Heart left ventricle (tissue), 16 donors: ENCODE measurements around the gene DGCR6. TPM values are rescaled to one million over a fixed set of nuclear protein-coding genes. Genes with fewer than 3 reads are reported as not detected.

Source experiments
- ATAC-seq, 4 donors: fragments of 200-7000 bp; cut with Tn5 transposase; one replicate each; pipeline ENCODE4 v1.9.1; 2020 to 2022; ENCODE audit warnings: moderate library complexity in 4 of 4, mild to moderate bottlenecking in 3 of 4, moderate number of reproducible peaks in 1 of 4
- DNase-seq, 5 donors: peaks; one replicate each; pipeline ENCODE4 v3.0.0-alpha.2; 2020
- H3K27ac ChIP-seq, 12 donors: fragments of 200-600 bp; sonication (generic) in 4 of 12; one replicate each; pipeline versions ENCODE4 v1.5.0 to v1.8.0; 2016 to 2022; ENCODE audit warnings: mild to moderate bottlenecking in 2 of 12
- H3K27me3 ChIP-seq, 9 donors: fragments of 200-600 bp; sonication (generic) in 2 of 9; one replicate each; pipeline versions ENCODE4 v1.5.1 to v1.8.0; 2016 to 2022; ENCODE audit warnings: mild to moderate bottlenecking in 3 of 9
- H3K36me3 ChIP-seq, 9 donors: fragments of 200-600 bp; sonication (generic) in 2 of 9; one replicate each; pipeline versions ENCODE4 v1.5.0 to v1.8.0; 2018 to 2022; ENCODE audit warnings: mild to moderate bottlenecking in 2 of 9
- H3K4me1 ChIP-seq, 12 donors: fragments of 200-600 bp; sonication (generic) in 4 of 12; one replicate each; pipeline versions ENCODE4 v1.5.0 to v1.8.0; 2016 to 2022; ENCODE audit warnings: mild to moderate bottlenecking in 3 of 12
- H3K4me3 ChIP-seq, 12 donors: fragments of 200-600 bp; sonication (generic) in 4 of 12; one replicate each; pipeline versions ENCODE4 v1.5.0 to v1.8.0; 2017 to 2022; ENCODE audit warnings: mild to moderate bottlenecking in 9 of 12, moderate library complexity in 4 of 12
- H3K9me3 ChIP-seq, 12 donors: fragments of 200-600 bp; sonication (generic) in 4 of 12; one replicate each; pipeline versions ENCODE4 v1.5.0 to v1.8.0; 2016 to 2022; ENCODE audit warnings: mild to moderate bottlenecking in 1 of 12
- CTCF ChIP-seq, 12 donors: fragments of 200-600 bp; sonication (generic) in 4 of 12; IDR thresholded peaks; one replicate each; pipeline versions ENCODE4 v1.5.0 to v1.8.0; 2018 to 2022; ENCODE audit warnings: antibody characterized with exemption in 12 of 12, mild to moderate bottlenecking in 5 of 12
- POLR2A ChIP-seq, 2 donors: fragments of 450-650 bp; IDR thresholded peaks; one replicate each; pipeline ENCODE4 v1.6.1; 2017; ENCODE audit warnings: antibody characterized with exemption in 2 of 2, mild to moderate bottlenecking in 2 of 2, moderate library complexity in 2 of 2
- WGBS, 4 donors: extraction: QIAGEN DNeasy Blood & Tissue Kit in 2 of 4; methylation state at CpG; one replicate each; pipeline versions ENCODE4 v1.1.5 to v1.1.7; 2013 to 2018; 5-methylcytosine and 5-hydroxymethylcytosine counted together
- intact Hi-C, 10 donors: fragments of 100-400 bp; cut with DNase I; formaldehyde crosslinking; loops; one replicate each; pipeline versions ENCODE4 v1.11.1 to v1.14.2; 2022
- polyA plus RNA-seq, 2 donors: library from polyadenylated mRNA; stranded (reverse); fragments of 200-250 nt; gene quantifications; one replicate each; pipeline ENCODE4 v1.2.3, GENCODE V29; 2013
- total RNA-seq, 9 donors: library from RNA; depleted of rRNA in 2 of 9; stranded (reverse); fragments of >200 nt in 2 of 9; fragmentation: NEBNext Ultra II Directional in 3 of 9; extraction: Animal tissue kit (Norgen Biotek cat#: 25700) in 3 of 9; gene quantifications; one replicate each; pipeline versions ENCODE4 v1.1.0 to v1.2.4, GENCODE V29; 2016 to 2023
- donor health status: ischemic (EF 13 %, LVEDD 7.1; RV severe dilation, severe dysfunction).
- donor health status: healthy with polysubstance abuse.
- donor health status: DM: no; HTN: yes; CAD: no.
- donor health status: DM: no; HTN: no; CAD: no.
- donor health status: ischemic (EF 25% LVEDD 6.9; RV normal size, moderate dysfunction).
- donor health status: ischemic (EF 25% LVEDD 5.7; RV mildly dilated, moderate dysfunction).
- donor health status: healthy.
- donor health status: DM: yes; HTN: yes; CAD: no.
- donor health status: ischemic (EF 35%, LVEDD 5.7; RV mildly dilated, moderate dysfunction).
- donor health status: nonischemic (EF 11% LVEDD 7.7; RV severe dilation, severe dysfunction).
- donor health status: DM: yes; HTN: yes; CAD: no.
- donor health status: PGD.
- donor health status: ischemic (EF 29% LVEDD 5.4; RV normal size, mild dysfunction).
- donor health status: nonischemic (EF 23%, LVEDD 6.1; RV moderate dilation, normal function).

Gene DGCR6
- total and polyA plus RNA-seq, 11 donors: 3.5 to 47.0 (median 8.0) TPM

- intact Hi-C loops: no loop called here
- no peak for ATAC-seq
Measured at GRCh38 chr22:18925368-18926064, 19.4 kb downstream of the DGCR6 start.

GRCh38 chr22:18927020-18927419 lies 20.9 kb downstream of the DGCR6 start:
- intact Hi-C loops: no loop called here
- no peaks in the 10 kb centered on the region for H3K36me3 ChIP-seq
- no peaks in the 10 kb centered on the region for H3K9me3 ChIP-seq
- H3K4me1 ChIP-seq: no peaks in the 10 kb centered on the region
- TF ChIP-seq POLR2A (IDR thresholded peaks at IDR 0.05): no peak
- TF ChIP-seq CTCF (IDR thresholded peaks at IDR 0.05): no peak
- DNase-seq (no peak), ATAC-seq (peak in 1 of 4 donors; percentile 27)
- no peaks in the 10 kb centered on the region for H3K27me3 ChIP-seq
- no peak overlapping the region for H3K4me3 ChIP-seq
- no peak overlapping the region for H3K27ac ChIP-seq
- no CpG with 5 or more reads among the region's 4 CpGs for WGBS, 4 donors

More at GRCh38 chr22:18925368-18926064, 19.4 kb downstream of the DGCR6 start:
- H3K27ac ChIP-seq: no peak overlapping the region
- no peak for DNase-seq
- H3K4me3 ChIP-seq: no peak overlapping the region
- TF ChIP-seq CTCF (IDR thresholded peaks at IDR 0.05): no peak
- no peak for TF ChIP-seq POLR2A (IDR thresholded peaks at IDR 0.05)
- H3K9me3 ChIP-seq: no peaks in the 10 kb centered on the region
- H3K4me1 ChIP-seq: no peaks in the 10 kb centered on the region
- WGBS, 4 donors: no CpG with 5 or more reads among the region's 20 CpGs
- no peaks in the 10 kb centered on the region for H3K36me3 ChIP-seq
- H3K27me3 ChIP-seq: no peaks in the 10 kb centered on the region

GRCh38 chr22:18927573-18927972 lies 21.5 kb downstream of the DGCR6 start:
- no peaks in the 10 kb centered on the region for H3K4me1 ChIP-seq
- no peaks in the 10 kb centered on the region for H3K36me3 ChIP-seq
- H3K27me3 ChIP-seq: no peaks in the 10 kb centered on the region
- no peaks in the 10 kb centered on the region for H3K9me3 ChIP-seq
- WGBS, 4 donors: no CpG with 5 or more reads among the region's 5 CpGs
- ATAC-seq (no peak), DNase-seq (no peak)
- TF ChIP-seq POLR2A (IDR thresholded peaks at IDR 0.05) (no peak), CTCF (IDR thresholded peaks at IDR 0.05) (no peak)
- no peak overlapping the region for H3K27ac ChIP-seq
- intact Hi-C loops: no loop called here
- H3K4me3 ChIP-seq: no peak overlapping the region

- H3K4me3 ChIP-seq: no peak overlapping the region
- peak; percentile 94 to 96 (median 94) for ATAC-seq
- H3K9me3 ChIP-seq: no peaks in the 10 kb centered on the region
- no peaks in the 10 kb centered on the region for H3K27me3 ChIP-seq
- peak overlapping the region in 2 of 12 donors; percentile 64 to 67 for H3K27ac ChIP-seq
- no peaks in the 10 kb centered on the region for H3K4me1 ChIP-seq
- intact Hi-C loops: no loop called here
- WGBS, 4 donors: 4% methylated on average over 2 of the region's 5 CpGs; no CpG with 5 or more reads in 3 of the 4 donors
- peak in 1 of 5 donors; percentile 17 for DNase-seq
- TF ChIP-seq CTCF (IDR thresholded peaks at IDR 0.05): no peak
- no peak for TF ChIP-seq POLR2A (IDR thresholded peaks at IDR 0.05)
- no peaks in the 10 kb centered on the region for H3K36me3 ChIP-seq
Measured at GRCh38 chr22:18929459-18929858, 23.3 kb downstream of the DGCR6 start.
